Measurements from ENCODE around the gene TEAD1. TPM values are rescaled to one million over a fixed set of nuclear protein-coding genes. Genes with fewer than 3 reads are reported as not detected.

Gene TEAD1
- polyA plus RNA-seq, 2 of the 4 experiments (the other 2 are of a cell fraction): 111 to 112 TPM

DNA sequence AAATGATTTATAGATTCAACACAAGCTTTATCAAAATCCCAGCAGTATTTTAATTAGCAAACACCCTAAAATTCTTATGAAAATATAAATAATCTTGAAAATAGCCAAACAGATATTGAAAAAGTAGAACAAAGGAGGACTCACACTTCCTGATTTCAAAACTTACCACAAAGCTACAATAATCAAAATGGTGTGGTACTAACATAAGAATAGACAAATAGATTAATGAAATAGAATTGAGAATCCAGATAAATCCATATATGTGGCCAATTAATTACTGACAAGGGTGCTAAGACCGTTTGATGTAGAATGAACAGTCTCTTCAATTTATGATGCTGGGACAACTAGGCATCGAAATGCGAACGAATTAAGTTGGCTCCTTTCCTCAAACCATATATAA, 49.6 kb upstream of the TEAD1 start (continued):
- TF ChIP-seq, protein P1, sequence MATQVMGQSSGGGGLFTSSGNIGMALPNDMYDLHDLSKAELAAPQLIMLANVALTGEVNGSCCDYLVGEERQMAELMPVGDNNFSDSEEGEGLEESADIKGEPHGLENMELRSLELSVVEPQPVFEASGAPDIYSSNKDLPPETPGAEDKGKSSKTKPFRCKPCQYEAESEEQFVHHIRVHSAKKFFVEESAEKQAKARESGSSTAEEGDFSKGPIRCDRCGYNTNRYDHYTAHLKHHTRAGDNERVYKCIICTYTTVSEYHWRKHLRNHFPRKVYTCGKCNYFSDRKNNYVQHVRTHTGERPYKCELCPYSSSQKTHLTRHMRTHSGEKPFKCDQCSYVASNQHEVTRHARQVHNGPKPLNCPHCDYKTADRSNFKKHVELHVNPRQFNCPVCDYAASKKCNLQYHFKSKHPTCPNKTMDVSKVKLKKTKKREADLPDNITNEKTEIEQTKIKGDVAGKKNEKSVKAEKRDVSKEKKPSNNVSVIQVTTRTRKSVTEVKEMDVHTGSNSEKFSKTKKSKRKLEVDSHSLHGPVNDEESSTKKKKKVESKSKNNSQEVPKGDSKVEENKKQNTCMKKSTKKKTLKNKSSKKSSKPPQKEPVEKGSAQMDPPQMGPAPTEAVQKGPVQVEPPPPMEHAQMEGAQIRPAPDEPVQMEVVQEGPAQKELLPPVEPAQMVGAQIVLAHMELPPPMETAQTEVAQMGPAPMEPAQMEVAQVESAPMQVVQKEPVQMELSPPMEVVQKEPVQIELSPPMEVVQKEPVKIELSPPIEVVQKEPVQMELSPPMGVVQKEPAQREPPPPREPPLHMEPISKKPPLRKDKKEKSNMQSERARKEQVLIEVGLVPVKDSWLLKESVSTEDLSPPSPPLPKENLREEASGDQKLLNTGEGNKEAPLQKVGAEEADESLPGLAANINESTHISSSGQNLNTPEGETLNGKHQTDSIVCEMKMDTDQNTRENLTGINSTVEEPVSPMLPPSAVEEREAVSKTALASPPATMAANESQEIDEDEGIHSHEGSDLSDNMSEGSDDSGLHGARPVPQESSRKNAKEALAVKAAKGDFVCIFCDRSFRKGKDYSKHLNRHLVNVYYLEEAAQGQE (IDR thresholded peaks at IDR 0.05): no peak
- no peak for TF ChIP-seq POLR2A (IDR thresholded peaks at IDR 0.05; ENCODE audit: low read length)
- no peak for TF ChIP-seq CEBPB (IDR thresholded peaks at IDR 0.05)
- TF ChIP-seq PHF8 (IDR thresholded peaks at IDR 0.05; ENCODE audit: borderline replicate concordance, low read depth): no peak
- TF ChIP-seq, protein P2, sequence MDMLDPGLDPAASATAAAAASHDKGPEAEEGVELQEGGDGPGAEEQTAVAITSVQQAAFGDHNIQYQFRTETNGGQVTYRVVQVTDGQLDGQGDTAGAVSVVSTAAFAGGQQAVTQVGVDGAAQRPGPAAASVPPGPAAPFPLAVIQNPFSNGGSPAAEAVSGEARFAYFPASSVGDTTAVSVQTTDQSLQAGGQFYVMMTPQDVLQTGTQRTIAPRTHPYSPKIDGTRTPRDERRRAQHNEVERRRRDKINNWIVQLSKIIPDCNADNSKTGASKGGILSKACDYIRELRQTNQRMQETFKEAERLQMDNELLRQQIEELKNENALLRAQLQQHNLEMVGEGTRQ (IDR thresholded peaks at IDR 0.05): no peak
- TF ChIP-seq MYC (IDR thresholded peaks at IDR 0.05; ENCODE audit: borderline replicate concordance, low read length): no peak
- TF ChIP-seq EP300 (IDR thresholded peaks at IDR 0.05): no peak

DNA sequence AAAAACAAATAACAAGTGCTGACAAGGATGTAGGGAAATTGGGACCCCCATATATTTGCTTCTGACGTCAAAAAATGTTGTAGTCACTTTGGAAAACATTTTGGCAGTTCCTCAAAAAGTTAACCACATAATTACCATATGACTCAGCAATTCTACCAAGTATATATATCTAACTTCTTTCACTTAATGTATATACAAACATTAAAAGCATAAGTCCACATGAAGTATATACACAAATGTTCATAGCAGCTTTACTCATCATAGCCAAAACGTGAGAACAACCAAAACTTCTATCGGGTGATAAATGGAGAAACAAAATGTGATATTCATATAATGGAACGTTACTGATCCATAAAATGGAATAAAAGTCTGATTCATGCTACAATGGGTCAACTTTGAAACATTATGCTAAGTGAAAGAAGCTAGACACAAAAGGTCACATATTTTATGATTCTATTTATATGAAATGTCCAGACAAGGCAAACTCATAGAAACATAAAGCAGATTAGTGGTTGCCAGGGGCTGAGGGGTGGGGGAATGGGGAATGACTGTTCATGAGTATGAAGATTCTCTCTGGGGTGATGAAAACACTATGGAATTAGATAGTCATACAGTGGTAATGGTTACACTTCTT, 48.7 kb upstream of the TEAD1 start:
- ATAC-seq (peak in 1 of 2 experiments; percentile 71; a peak in 3 of 6 replicates), DNase-seq (ENCODE audit: low read depth in 1 of 2, low spot score in 1 of 2) (peak in 1 of 2 experiments; percentile 28), FAIRE-seq (peak; percentile 56)
- Histone ChIP-seq H3K4me1 (no peaks in the 10 kb centered on the region), H3K4me3 (no peak overlapping the region), H3K27ac (no peak overlapping the region; a peak in 1 of 6 replicates), H3K9me3 (peaks cover 25% of the 10 kb centered on the region), H3K4me2 (no peak overlapping the region)
- CTCF ChIA-PET: no interaction called here
- POLR2A ChIA-PET: no interaction called here
- 37% methylated on average over 4 of the region's 4 CpGs for WGBS (ENCODE audit: missing lambda C conversion rate)
- no peak for TF ChIP-seq TFCP2L1 (CRISPR knock-in tag; IDR thresholded peaks at IDR 0.05)
- no peak for TF ChIP-seq MYC (IDR thresholded peaks at IDR 0.05; ENCODE audit: borderline replicate concordance, low read length)
- TF ChIP-seq, protein P3, sequence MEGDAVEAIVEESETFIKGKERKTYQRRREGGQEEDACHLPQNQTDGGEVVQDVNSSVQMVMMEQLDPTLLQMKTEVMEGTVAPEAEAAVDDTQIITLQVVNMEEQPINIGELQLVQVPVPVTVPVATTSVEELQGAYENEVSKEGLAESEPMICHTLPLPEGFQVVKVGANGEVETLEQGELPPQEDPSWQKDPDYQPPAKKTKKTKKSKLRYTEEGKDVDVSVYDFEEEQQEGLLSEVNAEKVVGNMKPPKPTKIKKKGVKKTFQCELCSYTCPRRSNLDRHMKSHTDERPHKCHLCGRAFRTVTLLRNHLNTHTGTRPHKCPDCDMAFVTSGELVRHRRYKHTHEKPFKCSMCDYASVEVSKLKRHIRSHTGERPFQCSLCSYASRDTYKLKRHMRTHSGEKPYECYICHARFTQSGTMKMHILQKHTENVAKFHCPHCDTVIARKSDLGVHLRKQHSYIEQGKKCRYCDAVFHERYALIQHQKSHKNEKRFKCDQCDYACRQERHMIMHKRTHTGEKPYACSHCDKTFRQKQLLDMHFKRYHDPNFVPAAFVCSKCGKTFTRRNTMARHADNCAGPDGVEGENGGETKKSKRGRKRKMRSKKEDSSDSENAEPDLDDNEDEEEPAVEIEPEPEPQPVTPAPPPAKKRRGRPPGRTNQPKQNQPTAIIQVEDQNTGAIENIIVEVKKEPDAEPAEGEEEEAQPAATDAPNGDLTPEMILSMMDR (IDR thresholded peaks at IDR 0.05): no peak
- no peak for TF ChIP-seq ZC3H11A (IDR thresholded peaks at IDR 0.05)
- TF ChIP-seq, protein P4, sequence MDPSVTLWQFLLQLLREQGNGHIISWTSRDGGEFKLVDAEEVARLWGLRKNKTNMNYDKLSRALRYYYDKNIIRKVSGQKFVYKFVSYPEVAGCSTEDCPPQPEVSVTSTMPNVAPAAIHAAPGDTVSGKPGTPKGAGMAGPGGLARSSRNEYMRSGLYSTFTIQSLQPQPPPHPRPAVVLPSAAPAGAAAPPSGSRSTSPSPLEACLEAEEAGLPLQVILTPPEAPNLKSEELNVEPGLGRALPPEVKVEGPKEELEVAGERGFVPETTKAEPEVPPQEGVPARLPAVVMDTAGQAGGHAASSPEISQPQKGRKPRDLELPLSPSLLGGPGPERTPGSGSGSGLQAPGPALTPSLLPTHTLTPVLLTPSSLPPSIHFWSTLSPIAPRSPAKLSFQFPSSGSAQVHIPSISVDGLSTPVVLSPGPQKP (IDR thresholded peaks at IDR 0.05; ENCODE audit: low read depth, low read length): no peak
- no peak for TF ChIP-seq JUNB (IDR thresholded peaks at IDR 0.05)
- TF ChIP-seq NFE2L2 (conservative IDR thresholded peaks at IDR 0.05; ENCODE audit: low read length): peak; percentile 82
- no peak for TF ChIP-seq POLR2A (IDR thresholded peaks at IDR 0.05; ENCODE audit: low read length)
- no peak for TF ChIP-seq FOSL2 (IDR thresholded peaks at IDR 0.05)
- TF ChIP-seq FOSL2 (CRISPR knock-in tag; IDR thresholded peaks at IDR 0.05): peak; percentile 33; the same call in 1 of the 2 replicates
- peak; percentile 96 for TF ChIP-seq MAFK (IDR thresholded peaks at IDR 0.05; ENCODE audit: partially characterized antibody)

DNA sequence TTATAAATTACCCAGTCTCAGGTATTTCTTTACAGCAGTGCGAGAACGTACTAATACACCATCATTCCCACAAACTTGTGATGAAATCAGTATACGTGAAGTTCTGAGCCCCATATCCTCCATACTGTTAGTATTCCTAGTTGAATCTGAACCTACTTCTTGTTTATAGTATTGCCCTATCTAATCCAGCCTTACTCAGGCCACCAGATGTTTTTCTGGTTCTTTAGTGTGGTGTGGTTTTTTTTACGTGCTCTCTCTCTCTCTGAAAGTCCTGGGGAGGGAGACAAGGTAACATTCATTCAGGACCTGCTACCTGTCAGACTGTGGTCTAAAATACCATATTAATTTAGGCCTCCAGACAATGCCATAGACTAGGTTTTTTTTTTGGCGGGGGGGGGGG, 47.6 kb upstream of the TEAD1 start:
- ATAC-seq (no peak), DNase-seq (ENCODE audit: low read depth in 1 of 2, low spot score in 1 of 2) (no peak), FAIRE-seq (no peak)
- Histone ChIP-seq H3K27ac (no peak overlapping the region), H3K4me2 (no peak overlapping the region), H3K4me3 (no peak overlapping the region), H3K4me1 (no peaks in the 10 kb centered on the region), H3K9me3 (peaks cover 25% of the 10 kb centered on the region)
- POLR2A ChIA-PET: no interaction called here
- TF ChIP-seq, protein P1 (IDR thresholded peaks at IDR 0.05): no peak
- TF ChIP-seq, protein P5, sequence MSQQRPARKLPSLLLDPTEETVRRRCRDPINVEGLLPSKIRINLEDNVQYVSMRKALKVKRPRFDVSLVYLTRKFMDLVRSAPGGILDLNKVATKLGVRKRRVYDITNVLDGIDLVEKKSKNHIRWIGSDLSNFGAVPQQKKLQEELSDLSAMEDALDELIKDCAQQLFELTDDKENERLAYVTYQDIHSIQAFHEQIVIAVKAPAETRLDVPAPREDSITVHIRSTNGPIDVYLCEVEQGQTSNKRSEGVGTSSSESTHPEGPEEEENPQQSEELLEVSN (IDR thresholded peaks at IDR 0.05; ENCODE audit: borderline replicate concordance, low read depth): no peak
- TF ChIP-seq ZNF302 (CRISPR knock-in tag; IDR thresholded peaks at IDR 0.05): no peak
- TF ChIP-seq JUNB (IDR thresholded peaks at IDR 0.05): no peak
- TF ChIP-seq SREBF2 (IDR thresholded peaks at IDR 0.05): no peak
- CTCF ChIA-PET: no interaction called here
- WGBS (ENCODE audit: missing lambda C conversion rate): 87% methylated on average over 5 of the region's 5 CpGs

All from A549 (cell line).